Measurements from ENCODE around the gene TBX10.
A peak's percentile ranks its signal among the peaks of the same experiment; 100 is the strongest.
"Not testable (repeated sequence)": the region's sequence is repeated elsewhere in the genome, so short reads cannot be mapped to it uniquely, and the experiment has no call there.

Gene TBX10

DNA sequence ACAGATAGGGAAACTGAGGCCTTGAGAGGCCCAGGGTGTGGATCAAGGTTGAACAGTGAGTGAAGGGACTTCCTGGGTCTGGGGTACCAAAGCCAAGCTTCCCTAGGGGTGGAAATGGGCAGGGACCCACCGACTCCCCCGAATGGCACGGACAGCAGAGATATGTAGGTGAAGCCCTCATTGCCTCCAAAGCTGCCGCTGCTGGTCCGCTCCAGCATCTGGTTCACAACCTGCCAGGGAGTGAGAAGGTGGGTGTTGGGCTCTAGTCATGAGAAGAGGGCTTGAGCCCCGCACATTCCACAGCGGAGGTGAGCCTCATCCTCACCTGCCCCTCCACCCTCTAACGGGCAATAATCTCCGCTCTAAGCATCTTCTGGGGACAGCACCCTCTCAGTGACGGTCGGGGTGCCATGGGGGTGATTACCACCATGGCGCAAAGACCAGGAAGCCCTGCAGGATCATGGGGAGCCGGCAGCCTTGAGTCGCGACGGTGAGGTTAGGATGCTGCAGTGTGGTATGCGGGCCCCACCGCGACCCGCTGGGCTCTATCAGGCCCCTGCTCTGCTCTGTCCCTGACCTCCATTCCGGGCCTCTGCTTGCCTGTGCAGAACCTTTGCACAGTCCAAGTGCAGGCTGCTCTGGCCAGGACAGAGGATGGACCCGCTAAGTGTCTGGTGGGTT, 24.1 kb upstream of the TBX10 start:
- no peak for DNase-seq

DNA sequence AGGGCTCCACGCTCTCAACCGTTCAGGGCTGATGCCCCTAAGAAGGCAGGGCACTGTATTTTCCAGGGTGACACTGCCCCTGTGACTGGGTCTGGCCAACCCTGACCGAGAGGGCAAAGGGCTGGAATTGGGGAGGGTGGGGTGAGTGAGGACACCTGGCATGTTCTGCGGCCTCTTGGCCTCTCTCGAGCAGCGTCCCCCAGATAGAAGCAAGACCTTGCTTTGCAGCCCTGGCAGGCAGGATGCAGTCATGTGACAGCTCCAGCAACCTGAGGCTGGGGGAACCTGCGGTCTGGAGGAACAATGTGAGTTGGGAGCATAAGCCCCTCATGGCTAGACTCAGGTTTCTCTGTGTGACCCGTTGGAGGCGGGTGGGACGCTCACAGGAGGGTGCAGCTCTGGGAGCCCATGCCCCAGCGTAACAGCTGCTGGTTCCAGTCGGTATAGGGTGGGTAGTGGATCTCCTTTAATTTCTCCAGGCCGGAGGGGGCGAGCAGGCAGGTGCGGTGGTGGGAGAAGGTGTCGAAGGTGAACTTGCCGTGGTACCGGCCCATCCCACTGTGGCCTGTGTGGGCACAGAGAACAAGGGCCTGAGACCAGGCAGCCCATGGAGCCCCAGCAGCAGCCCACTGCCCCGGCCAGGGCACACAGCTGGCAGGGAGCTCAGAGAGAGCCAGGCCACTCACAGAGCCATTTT, 23.4 kb upstream of the TBX10 start:
- no peak for DNase-seq

DNA sequence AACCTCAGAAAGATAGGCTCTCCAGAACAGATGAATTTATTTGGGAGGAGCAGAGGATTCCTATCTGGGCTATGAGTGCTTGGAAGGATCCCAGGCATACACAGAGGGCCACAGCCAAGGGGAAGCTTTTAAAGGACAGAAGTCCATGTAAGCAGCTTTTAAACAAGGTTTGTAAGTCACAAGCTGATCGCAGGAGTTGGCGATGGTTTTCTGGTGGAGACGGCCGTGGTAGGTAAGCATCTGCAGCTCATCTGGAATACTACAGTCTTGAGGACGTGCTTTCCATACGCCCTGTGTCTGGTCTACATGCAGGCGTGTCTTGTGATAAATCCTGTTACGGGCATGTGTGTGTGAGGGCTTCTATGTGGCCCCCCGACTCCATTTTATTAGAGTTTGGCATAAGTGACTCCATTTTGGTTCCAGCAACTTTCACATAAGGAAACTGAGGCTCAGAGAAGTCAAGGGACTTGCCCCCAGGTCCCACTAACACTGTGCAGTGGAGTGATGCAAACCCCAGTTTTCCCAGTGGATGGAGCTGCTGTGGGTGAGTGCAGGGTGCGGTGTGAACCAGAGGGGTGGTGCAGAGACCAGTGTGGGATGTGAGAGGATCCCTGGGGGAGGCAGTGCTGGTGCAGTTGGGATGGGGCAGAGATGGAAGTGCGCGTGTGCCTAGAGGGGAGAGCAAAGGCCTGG, 22.7 kb upstream of the TBX10 start:
- DNase-seq, result no peak

DNA sequence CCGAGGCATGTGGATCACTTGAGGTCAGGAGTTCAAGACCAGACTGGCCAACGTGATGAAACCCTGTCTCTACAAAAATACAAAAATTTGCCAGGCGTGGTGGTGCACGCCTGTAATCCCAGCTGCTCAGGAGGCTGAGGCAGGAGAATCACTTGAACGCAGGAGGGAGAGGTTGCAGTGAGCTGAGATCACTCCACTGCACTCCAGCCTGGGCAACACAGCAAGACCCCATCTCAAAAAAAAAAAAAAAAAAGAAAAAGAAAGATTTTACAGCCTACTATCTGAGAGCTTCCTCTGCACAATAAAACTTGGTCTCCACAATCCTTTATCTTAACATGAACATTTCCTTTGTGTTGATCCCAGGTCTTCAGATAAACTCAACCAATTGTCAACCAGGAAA, 21.2 kb upstream of the TBX10 start:
- not testable (repeated sequence) for DNase-seq

DNA sequence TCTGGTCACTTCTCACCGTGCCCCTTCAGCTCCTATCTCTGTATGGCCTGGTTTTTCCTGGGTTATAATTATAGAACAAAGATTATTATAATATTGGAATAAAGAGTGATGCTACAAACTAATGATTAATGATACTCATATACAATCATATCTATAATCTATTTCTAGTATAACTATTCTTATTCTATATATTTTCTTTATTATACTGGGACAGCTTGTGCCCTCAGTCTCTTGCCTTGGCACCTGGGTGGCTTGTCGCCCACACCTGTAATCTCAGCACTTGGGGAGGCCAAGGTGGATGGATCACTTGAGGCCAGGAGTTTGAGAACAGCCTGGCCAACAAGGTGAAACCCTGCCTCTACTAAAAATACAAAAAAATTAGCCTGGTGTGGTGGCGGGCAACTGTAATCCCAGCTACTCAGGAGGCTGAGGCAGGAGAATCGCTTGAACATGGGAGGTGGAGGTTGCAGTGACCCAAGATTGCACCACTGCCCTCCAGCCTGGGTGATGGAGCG, 20.1 kb upstream of the TBX10 start:
- DNase-seq, result not testable (repeated sequence)

DNA sequence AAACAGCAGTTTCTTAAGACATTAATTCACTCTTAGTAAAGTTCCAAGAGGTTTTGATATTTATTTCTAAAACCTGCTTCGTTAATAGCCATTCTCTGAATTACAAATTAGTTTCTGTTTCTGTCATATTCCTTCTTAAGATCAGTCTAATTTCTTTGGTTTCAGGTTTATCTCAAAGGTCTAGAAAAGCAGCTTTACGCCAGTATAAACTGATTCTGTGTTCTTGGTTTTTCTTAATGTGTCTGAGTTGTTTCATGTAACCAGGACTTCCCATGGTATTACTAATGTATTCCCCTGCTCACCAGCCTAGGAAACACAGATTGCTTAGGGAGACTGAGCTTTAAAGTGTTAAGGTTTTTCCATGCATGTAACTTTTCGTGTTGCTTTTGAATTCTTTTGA, 17.7 kb upstream of the TBX10 start:
- no peak for DNase-seq

DNA sequence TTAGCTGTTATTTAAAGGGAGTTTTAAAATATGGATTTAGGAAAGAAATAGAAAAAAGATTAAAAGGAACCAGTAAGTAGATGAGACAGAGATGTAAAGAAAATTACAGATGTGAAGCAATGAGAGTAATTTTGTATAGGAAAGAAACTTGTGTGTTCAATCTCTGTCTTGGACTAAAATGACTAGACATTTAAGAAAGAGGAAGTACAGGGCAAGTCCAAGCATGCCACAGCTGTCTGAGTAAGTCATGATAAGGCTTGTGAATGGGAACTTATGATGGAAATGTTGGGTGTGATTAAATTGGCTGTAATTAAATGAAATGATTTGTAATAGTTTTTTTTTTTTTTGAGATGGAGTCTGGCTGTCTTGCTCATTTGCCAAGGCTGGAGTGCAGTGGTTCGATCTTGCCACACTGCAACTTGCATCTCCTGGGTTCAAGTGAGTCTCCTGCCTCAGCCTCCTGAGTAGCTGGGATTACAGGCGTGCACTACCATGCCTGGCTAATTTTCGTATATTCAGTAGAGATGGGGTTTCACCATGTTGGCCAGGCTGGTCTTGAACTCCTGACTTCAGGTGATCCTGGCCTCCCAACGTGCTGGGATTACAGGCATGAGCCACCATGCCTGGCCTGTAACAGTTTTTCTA, 16.8 kb upstream of the TBX10 start:
- DNase-seq, result no peak

DNA sequence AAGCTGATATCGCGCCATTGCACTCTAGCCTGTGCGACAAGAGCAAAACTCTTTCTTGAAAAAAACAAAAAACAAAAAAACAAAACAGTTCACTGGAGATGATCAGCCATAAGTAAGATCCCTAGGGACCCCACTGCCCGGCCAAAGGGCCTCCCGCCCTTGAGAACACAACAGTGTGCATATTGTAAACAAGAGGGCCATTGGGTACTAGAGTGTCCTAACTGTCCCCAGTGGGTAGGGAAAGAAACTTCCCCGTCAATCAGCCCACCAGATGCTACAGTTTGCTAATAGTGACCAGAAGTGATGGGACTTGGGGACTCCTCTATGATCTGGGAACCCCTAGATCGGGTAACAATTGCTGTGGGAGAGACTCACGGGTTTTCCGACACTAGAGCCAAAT, 14.7 kb upstream of the TBX10 start:
- DNase-seq, result no peak

DNA sequence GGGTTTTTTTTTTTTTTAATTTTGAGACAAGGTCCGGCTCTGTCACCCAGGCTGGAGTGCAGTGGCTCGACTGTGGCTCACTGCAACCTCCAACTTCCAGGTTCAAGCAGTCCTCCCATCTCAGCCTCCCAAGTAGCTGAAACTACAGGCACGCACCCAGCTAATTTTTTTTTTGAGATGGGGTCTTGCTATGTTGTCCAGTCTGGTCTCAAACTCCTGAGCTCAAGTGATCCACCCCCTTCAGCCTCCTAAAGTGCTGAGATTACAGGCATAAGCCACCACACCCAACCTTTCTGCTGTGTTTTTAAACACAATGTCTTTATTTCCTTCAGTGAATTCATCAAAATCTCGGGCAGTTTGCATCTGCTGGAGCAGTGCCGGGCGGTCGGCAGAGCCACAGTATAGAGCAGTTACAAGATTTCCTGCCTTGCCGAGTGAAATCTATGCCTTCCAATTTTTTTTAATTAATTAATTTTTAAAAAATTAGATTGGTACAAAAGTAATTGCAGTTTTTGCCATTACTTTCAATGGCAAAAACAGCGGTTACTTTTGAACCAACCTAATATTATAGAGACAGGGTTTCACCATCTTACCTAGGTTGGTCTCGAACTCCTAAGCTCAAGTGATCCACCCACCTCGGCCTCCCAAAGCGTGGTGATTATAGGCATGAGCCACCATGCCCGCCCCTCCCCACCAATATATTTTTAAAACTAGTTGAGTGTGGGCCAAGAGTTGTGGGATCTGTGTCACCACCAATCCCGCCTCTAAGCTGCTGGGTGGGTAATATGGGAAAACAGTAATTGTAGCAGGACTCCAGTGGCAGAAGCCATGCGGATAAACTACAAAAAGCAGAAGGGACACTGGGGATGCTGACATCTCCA, 13.6 kb upstream of the TBX10 start:
- DNase-seq, result no peak

DNA sequence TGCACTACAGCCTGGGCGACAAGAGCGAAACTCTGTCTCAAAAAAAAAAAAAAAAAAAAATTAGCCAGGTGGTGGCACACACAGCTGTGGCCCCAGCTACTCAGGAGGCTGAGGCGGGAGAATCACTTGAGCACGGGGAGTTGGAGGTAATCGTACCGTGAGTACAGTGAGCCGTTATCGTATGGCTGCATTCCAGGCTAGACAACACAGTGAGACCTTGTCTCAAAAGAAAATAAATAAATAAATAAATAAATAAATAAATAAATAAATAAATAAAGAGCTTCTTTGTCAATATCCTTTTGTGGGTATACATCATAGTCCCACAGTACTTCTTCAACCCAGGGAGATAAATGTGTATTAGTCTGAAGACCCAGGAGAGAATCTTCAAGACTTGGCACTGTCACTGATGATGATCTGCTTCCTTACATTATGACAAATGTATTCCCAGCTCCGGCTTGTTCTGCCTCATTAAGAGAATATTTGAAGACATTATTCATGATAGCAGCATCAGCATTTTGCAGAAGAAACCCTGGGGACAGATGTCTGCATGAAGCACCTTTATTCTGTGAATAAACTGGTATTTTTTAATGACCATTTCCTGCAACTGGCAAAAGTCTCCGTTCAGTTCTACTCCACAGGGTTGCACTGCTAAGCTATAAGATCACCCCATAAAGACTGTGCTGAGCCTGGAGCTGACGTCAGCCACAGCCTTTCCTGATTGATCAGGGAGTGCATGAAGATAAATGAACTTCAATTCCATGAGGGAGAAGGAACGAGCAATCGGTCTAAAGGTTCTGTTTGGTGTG, 12.6 kb upstream of the TBX10 start:
- DNase-seq, result no peak

DNA sequence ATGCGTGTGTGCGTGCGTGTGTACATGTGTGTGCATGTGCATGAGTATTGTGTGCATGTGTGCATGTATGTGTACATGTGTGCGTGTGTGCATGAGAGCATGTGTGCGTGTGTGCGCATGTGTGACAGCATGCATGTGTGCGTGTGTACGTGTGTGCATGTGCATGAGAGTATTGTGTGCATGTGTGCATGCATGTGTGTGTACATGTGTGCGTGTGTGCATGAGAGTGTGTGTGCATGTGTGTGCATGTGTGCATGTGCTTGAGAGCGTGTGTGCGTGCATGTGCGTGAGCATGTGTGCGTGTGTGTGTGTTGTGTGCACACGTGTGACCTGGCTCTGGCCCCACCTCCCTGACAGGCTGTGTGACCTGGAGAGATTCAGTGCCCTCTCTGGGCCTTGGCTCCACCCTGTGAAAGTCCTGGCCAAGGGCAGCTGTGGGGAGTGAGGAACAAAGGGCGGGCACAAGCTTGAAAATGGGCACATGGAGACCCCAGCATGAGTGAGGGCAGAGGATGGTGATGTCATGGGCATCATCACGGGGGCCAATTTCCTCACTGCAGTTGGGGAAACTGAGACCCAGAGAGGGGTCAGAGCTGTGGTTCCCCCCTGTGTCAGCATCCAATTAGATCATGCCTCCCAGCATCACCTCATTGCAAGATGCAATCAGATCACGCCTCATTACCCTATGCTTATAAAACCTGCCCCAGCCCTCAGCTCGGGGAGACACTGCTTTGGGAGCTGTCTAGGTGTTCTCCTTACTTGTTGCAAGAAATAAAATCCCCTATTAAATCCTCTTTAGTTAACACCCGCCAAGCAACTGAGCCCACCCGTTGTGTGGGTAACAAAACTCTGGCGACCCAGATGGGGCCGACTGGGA, 10.3 kb upstream of the TBX10 start:
- no peak for DNase-seq

DNA sequence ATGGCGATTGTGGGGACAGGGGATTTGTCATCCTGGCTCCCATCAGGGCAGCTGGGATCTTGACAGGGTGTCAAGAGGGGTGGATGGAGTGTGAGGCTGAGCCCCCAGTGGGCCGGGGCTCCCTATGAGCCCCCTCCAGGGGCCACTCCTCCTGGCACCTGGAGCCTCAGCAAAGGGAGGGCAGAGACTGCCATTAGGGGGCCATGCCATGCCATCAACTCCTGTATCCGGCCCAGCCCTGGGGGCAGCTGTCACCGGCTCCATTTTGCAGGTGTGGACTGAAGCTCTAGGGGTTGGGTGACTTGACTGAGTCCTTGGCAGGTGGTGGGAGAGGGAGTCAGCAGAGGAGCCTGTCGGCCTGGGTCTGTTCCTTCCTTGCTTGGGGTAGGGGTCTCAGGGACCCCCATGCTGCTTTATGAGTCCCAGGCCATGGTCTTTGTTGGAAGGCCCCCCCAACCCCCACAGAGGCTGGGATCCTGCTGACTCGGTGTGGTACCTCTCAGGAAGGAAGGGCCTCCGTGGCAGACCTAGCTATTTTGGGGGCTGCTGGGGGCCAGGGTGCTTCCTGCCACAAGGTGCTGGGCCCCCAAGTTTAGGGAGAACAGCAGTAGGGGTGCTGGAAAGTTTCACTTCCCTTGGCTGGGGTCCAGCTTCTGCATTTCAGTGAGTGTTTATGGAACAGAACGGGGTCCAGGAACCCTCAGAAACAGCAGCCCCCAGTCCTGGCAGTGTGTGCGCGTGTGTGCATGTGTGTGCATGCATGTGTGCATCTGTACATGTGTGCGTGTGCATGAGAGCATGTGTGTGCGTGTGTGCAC, 9.4 kb upstream of the TBX10 start:
- no peak for DNase-seq

DNA sequence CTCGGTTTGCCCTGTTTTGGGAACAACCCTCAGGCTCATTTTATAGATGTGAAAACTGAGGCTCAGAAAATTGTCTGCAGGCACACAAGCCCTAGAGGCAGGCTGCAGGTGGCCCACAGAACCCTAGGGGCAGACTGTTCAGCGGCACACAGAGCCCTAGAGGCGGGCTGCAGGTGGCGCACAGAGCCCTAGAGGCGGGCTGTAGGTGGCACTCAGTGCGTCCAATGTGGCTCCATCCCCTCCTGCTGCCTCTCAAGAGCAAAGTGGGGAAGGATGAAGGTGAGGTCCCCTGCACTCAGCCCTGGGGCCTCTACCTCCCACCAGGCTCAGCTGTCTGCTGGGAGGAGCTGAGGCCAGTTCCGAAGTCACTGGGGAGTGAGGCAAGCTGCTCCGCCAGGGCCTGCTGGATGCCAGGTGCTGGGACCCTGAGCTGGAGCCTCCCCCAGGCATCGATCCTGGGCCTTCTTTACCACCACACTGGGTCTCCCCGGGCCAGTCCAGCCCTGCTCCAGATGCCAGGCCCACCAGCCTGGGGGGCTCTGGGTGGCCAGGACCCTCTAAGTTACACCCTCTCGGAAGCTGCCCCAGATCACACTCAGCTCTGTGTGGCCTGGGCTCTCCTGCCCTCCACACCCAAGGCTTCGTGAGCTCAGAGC, 8.7 kb upstream of the TBX10 start:
- peak; percentile 46 for DNase-seq

DNA sequence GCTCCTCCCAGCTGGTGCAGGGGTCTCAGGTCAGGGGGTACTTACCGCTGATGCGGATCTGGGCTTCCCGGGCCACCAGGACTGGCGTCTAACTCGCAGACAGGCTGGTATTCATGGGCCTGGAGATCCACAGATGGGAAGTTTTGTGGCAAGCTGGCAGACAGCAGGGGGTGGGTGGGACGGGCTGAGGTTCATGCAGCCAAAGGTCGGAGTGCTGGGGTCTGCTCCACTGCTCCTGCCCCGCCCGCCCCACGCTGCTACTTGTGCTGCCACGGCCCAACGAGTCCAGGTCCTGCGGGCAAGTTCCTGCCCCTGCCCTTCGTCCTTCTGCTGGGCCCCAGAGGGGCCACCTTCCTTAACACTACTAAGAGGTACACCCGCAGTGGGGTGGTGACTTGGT, 7.9 kb upstream of the TBX10 start:
- no peak for DNase-seq

DNA sequence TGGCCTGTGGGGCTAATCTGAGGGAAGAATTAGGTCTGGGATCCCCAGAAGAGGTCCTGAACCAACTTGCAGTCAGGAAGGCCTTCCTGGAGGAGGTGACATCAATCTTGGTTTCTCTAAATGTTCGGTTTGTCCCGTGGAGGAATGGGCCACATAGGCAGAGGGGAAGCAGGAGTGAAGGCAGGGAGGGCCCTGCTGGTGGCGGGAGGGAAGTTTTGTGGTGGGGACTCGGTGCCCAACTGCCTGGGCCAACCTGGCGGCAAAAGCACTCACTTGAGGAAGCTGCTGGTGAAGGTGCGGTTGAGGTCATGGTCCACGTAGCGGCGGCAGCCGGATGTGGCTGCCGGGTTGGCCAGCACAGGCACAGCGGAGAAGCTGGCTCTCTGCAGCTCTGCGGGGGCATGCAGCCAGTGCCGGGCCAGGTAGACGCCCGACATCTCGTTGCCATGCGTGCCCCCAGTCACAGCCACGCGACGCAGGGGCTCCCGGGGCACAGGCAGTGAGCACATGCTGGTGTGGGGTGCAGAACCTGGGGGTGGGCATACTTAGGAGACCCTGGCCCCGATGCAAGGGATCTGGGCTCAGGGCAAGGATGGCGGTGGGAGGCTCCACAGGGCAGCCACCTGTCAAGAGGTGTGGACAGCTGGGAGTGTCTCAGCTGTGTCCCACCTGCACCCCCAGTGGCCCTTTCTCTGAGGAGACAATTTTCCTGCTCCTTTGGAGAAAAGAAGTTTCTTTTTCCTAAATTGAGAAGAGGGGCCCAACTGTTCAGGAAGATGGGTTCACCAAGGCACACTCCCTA, 7.2 kb upstream of the TBX10 start:
- DNase-seq, result peak; percentile 33

DNA sequence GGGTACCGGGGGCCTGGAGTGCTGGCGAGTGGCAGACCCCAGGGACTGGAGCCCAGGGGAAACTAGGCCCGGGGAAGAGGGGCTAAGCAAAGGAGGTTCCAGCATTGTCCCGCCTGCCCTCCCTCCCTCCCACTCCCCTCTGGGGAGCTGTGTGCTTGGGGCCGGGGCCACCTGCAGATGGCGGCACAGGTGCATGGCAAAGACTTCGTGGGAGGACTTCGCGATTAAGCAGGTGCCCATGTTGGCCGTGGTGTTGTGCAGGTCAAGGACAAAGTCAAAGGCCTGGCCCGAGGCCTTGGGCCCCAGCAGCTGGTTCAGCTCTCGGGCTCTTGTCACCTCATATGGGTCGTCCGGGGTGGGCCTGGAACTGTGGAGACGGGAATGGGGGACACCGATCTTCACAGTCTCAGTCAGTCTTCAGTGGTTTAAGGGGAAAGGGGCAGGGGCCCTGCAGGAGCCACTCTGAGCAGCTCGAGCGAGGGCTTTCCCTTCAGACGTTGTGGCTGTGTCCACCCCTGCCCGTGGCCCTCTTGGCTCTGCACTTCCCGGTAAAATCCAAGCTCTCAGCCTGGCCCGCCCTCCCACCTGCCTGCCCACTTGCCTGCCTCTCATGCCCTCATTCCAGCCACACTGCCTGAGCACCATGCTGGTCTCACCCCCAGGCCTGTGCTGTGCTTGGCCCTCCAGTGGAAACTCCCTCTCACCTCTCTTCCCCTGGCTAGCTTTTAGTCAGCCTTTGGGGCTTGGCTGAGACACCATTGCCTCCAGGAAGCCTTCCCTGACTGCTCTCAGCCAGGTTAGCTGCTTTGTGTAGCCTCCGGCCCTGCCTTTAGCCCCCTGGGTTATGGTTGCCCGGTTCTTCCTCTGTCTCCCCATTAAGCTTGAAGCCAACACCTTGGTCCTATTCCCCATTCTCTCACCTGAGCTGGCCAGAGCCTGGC, 6.2 kb upstream of the TBX10 start:
- no peak for DNase-seq
